NT2/D1 (cell line): ENCODE data around the gene MAU2.

Experiments
- DNase-seq: peaks from one replicate; pipeline ENCODE4 v3.0.0-alpha.2; 2011; ENCODE audit warnings: low read depth, low spot score
- H3K27me3 ChIP-seq: 2 replicates; pipeline ENCODE4 v1.6.0; 2011; ENCODE audit warnings: mild to moderate bottlenecking; ENCODE audit not compliant: insufficient read length, insufficient read depth
- H3K36me3 ChIP-seq: 2 replicates; pipeline ENCODE4 v1.6.1; 2011; ENCODE audit warnings: mild to moderate bottlenecking, low read length, mixed read lengths; ENCODE audit not compliant: insufficient read depth, insufficient read length
- H3K4me1 ChIP-seq: 2 replicates; pipeline ENCODE4 v1.5.1; 2011; ENCODE audit not compliant: insufficient read depth, insufficient read length
- H3K4me3 ChIP-seq: 2 replicates; pipeline ENCODE4 v1.5.1; 2011; ENCODE audit warnings: low read depth; ENCODE audit not compliant: insufficient read length
- H3K9ac ChIP-seq: 2 replicates; pipeline ENCODE4 v1.6.0; 2011; ENCODE audit warnings: low read depth; ENCODE audit not compliant: insufficient read length
- H3K9me3 ChIP-seq: 2 replicates; pipeline ENCODE4 v1.5.1; 2011; ENCODE audit warnings: mild to moderate bottlenecking, low read length; ENCODE audit not compliant: insufficient read depth
- SUZ12 ChIP-seq: IDR thresholded peaks from 2 replicates; pipeline ENCODE4 v1.6.1; 2011; ENCODE audit not compliant: insufficient read length, insufficient read depth; ENCODE audit errors: extremely low read depth
- YY1 ChIP-seq: IDR thresholded peaks from 2 replicates; pipeline ENCODE4 v1.6.1; 2011; ENCODE audit not compliant: insufficient read length, insufficient read depth
- ZNF274 ChIP-seq: IDR thresholded peaks from 2 replicates; pipeline ENCODE4 v1.6.1; 2011; ENCODE audit warnings: mild to moderate bottlenecking, low read depth, low read length

Gene MAU2

DNA sequence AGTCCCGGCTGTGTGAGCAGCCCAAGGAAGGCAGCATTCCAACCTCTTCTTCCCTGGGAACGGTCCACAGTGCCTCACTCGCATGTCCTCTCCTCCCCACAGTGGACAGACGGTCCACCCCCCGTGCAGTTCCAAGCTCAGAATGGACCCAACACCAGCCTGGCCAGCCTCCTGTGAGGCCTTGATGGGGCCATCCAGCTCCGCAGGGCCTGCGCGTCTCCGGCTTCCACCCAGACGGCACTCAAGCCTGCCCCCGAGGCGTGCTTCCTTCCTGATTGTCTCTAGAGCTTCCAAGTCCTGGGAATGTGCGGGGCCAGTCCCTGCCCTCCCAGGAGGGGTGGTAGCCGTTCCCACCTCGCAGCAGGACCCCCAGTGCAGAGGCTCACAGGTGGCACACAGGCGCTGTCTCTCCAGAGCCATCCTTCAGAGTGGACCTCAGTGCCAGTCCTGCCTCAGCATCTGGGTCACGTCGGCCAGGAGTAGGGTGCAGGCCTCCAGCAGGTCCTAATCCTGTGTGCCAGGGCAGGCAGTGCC lies 35.0 kb downstream of the MAU2 start:
- H3K27me3 ChIP-seq = no peaks in the 10 kb centered on the region
- peaks cover 4% of the 10 kb centered on the region for H3K4me1 ChIP-seq
- H3K9ac ChIP-seq = no peak overlapping the region
- no peak for DNase-seq
- no peak overlapping the region for H3K4me3 ChIP-seq
- peaks cover 81% of the 10 kb centered on the region for H3K36me3 ChIP-seq
- H3K9me3 ChIP-seq = no peaks in the 10 kb centered on the region
- TF ChIP-seq SUZ12 (no peak), ZNF274 (no peak), YY1 (no peak)

DNA sequence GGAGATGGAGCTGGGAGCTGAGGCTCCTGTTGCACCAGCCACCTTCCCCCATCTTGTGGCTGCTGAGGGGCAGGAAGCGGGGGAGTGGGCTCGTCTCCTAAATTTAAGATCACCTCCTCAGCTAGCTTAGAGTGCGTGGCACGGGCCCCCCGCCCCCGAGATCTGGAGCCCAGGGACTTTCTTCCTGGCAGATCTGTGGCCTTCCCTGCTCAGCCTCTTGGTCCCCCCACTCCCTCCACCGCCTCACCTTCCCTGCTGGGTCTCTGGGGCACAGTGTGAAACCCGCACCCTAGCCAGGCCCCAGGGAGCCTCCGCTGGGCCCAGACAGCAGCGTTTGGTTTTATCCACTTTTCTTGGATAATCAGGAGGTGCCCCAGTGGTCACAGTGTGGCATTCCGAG lies 35.9 kb downstream of the MAU2 start:
- Histone ChIP-seq H3K36me3 (peaks cover 73% of the 10 kb centered on the region), H3K9ac (no peak overlapping the region), H3K4me1 (peaks cover 4% of the 10 kb centered on the region), H3K4me3 (no peak overlapping the region), H3K9me3 (no peaks in the 10 kb centered on the region), H3K27me3 (no peaks in the 10 kb centered on the region)
- TF ChIP-seq SUZ12 (no peak), ZNF274 (no peak), YY1 (no peak)
- no peak for DNase-seq

DNA sequence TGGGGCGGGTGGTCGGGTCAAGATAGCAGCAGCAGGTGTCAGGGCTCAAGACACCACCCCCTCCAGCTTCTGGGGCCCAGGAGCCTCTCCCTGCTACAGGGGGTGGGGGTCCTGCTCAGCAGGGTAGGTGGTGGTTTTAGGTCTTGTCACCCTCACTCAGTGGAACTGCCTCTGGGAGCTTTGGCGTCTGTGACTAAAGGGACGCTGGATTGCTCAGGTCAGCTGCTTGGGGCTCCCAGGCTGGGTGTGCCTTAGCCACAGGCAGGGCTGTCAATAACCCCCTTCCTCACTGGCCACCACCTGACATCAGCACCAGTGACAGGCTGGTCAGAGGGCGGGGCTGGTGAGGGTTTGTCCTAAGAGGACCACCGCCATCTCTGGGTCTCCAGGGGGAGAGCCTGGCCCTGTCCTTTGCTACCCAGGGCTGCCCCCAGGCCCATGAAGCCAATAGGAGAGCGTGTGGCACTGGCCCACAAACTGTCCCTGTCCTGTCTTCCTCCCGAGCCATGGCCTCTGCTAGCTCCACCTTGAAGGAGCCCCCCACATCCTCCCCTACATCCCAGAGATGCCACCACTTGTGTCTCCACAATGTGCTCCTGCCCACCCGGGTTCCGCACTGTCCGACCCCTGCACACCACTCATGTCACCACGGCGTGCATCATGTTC lies 36.4 kb downstream of the MAU2 start:
- H3K36me3 ChIP-seq = peaks cover 69% of the 10 kb centered on the region
- H3K9me3 ChIP-seq = no peaks in the 10 kb centered on the region
- H3K4me3 ChIP-seq = no peak overlapping the region
- no peak for DNase-seq
- TF ChIP-seq YY1 (no peak), SUZ12 (no peak), ZNF274 (no peak)
- H3K4me1 ChIP-seq = peaks cover 4% of the 10 kb centered on the region
- no peak overlapping the region for H3K9ac ChIP-seq
- no peaks in the 10 kb centered on the region for H3K27me3 ChIP-seq

DNA sequence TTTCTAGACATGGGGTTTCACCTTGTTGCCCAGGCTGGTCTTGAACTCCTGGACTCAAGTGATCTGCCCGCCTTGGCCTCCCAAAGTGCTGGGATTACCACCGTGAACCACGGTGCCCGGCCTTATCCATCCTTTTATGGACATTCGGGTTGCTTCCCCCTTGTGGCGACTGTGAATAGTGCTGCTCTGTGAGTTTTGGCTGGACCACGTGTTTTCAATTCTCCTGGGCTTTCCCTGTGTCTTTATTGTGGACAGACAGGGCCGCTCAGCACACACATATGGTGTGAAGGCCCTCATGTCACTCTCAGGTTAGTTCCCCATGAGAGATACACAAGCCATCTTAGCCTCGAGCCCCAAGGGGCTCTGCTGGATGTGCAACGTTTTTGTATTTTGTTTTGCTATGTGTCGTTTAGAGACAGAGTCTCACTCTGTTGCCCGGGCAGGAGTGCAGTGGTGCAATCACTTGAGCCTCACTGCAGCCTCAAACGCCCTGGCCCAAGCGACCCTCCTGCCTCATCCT lies 40.5 kb downstream of the MAU2 start:
- no peaks in the 10 kb centered on the region for H3K9me3 ChIP-seq
- peaks cover 2% of the 10 kb centered on the region for H3K4me1 ChIP-seq
- DNase-seq = peak; percentile 90
- peaks cover 28% of the 10 kb centered on the region for H3K36me3 ChIP-seq
- H3K27me3 ChIP-seq = no peaks in the 10 kb centered on the region
- no peak overlapping the region for H3K4me3 ChIP-seq
- TF ChIP-seq YY1 (no peak), SUZ12 (no peak), ZNF274 (no peak)
- H3K9ac ChIP-seq = no peak overlapping the region

DNA sequence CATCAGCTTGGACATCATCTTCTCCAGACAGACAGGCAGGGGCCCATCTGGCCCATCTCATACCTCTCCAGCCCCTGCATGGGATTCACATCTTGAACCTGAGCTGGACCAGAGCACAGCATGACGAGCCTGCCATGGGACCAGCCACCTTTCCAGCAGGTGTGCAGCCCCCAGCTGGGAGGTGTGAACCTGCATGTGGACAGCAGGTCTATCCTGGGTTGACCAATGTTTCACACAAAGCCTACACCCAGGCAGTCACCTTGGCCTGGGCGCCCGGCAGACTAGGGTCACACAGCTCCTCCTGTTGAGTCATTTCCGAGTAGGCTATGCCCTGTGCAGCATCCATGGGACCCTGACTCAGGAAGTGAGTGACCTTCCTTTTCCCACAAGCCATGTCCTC lies 41.4 kb downstream of the MAU2 start:
- Histone ChIP-seq H3K9me3 (no peaks in the 10 kb centered on the region), H3K36me3 (peaks cover 18% of the 10 kb centered on the region), H3K4me3 (no peak overlapping the region), H3K4me1 (peaks cover 4% of the 10 kb centered on the region), H3K9ac (no peak overlapping the region), H3K27me3 (no peaks in the 10 kb centered on the region)
- TF ChIP-seq ZNF274 (no peak), SUZ12 (no peak), YY1 (no peak)
- DNase-seq = no peak

DNA sequence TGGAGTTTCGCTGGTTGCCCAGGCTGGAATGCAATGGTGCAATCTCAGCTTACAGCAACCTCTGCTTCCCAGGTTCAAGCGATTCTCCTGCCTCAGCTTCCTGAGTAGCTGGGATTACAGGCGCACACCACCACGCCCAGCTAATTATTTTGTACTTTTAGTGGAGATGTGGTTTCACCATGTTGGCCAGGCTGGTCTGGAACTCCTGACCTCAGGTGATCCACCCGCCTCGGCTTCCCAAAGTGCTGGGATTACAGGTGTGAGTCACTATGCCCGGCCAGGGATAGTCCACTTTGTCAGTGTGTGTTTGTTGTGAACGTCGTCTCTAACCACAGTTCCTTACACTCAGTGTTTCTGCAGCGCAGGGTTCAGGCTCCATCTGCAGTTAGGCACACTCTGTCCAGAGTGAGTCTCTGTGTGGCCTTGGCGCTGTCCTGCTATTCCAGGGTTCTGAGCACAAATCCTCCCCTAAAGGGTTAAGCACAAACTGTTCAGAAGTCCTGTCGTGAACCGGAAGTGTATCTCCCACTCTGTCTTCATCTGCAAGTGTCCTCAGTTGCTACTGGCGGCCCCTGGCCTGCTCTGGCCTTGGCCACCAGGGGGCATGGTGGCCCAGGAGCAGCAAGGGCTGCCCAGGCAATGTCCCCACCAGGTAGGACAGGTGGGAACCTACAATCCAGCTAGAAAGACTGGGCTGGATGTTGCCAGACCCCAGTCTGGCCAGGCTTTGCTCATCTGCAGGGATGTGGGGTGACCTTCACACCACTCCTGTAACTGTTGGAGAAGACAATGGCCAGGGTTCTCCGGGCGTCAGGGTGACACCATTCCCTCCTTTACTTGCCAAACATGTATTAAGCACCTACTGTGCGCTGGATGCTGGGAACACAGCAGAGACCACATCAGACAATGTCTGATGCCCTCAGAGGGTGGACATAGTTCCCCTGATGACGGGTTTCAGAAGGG lies 46.1 kb downstream of the MAU2 start:
- DNase-seq = peak; percentile 70
- H3K9ac ChIP-seq = no peak overlapping the region
- H3K27me3 ChIP-seq = no peaks in the 10 kb centered on the region
- TF ChIP-seq ZNF274 (no peak), SUZ12 (no peak), YY1 (no peak)
- H3K9me3 ChIP-seq = no peaks in the 10 kb centered on the region
- peaks cover 2% of the 10 kb centered on the region for H3K4me1 ChIP-seq
- no peak overlapping the region for H3K4me3 ChIP-seq
- no peaks in the 10 kb centered on the region for H3K36me3 ChIP-seq

DNA sequence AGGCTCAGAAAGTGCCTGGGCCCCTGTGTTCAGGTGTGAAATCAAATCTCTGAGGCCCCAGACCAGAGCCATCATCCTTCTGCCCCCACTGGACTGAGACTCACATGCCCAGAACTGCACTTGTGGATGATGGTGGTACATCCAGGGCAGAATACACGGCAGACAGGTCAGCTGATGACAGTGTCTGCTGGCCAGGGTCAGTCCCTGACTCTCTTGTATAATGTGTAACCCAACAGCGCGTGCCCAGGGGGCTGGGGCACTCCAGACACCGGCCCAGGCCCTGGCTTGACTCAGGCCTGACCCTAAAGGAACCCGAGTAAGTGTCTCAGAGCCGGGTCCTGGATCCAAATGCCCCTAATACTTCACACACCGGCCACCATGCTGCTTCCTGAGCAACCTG lies 47.5 kb downstream of the MAU2 start:
- no peaks in the 10 kb centered on the region for H3K27me3 ChIP-seq
- no peak overlapping the region for H3K9ac ChIP-seq
- H3K9me3 ChIP-seq = no peaks in the 10 kb centered on the region
- TF ChIP-seq YY1 = no peak
- no peak for TF ChIP-seq SUZ12
- TF ChIP-seq ZNF274 = no peak
- H3K4me1 ChIP-seq = peaks cover 2% of the 10 kb centered on the region
- H3K4me3 ChIP-seq = no peak overlapping the region
- H3K36me3 ChIP-seq = no peaks in the 10 kb centered on the region
- no peak for DNase-seq

DNA sequence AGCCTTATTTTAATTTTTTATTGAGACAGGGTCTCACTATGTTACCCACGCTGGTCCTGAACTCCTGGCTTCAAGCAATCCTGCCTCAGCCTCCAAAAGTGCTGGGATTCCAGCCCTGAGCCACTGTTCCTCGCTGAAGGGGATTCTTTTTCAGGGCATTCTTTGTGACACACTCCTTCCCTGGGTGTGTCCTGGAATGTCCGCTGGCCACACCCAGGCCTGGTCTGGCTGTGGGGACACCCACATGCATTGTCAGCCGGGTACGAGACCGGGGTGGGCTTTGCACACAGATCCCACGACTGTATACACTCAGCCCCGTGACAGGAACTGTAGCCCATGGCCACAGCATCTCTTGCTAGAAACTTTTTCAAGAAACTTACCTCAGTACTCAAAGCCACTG lies 50.4 kb downstream of the MAU2 start:
- no peak for DNase-seq
- TF ChIP-seq SUZ12 (no peak), YY1 (no peak), ZNF274 (no peak)
- Histone ChIP-seq H3K9me3 (no peaks in the 10 kb centered on the region), H3K9ac (no peak overlapping the region), H3K4me3 (no peak overlapping the region), H3K4me1 (peaks cover 2% of the 10 kb centered on the region), H3K27me3 (no peaks in the 10 kb centered on the region), H3K36me3 (no peaks in the 10 kb centered on the region)
